ENCODE results near the gene PTPRT. TPM values are rescaled to one million over a fixed set of nuclear protein-coding genes. Genes with fewer than 3 reads are reported as not detected.

The PTPRT gene
- total RNA-seq, 6 experiments from 2014 or later = not detected

DNA sequence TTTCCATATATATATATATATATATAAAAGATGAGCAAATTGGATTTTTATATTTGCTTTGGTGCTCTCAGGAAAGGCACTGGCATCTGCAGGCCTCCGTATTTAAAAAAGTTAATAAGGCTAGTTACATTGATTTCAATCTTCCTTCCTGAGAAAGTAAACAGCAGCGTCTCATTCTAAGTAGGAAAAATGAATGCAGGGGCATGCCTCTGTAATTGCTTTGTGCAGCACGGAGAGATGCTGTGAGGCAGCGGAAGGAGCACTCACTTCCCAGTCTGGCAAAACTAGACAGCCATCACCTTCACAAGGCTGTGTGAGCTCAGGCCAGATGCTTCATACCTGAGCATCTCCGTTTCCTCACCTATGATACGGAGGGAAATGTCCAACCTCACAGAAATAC lies 303.7 kb downstream of the PTPRT start:
- TF ChIP-seq, protein P1, sequence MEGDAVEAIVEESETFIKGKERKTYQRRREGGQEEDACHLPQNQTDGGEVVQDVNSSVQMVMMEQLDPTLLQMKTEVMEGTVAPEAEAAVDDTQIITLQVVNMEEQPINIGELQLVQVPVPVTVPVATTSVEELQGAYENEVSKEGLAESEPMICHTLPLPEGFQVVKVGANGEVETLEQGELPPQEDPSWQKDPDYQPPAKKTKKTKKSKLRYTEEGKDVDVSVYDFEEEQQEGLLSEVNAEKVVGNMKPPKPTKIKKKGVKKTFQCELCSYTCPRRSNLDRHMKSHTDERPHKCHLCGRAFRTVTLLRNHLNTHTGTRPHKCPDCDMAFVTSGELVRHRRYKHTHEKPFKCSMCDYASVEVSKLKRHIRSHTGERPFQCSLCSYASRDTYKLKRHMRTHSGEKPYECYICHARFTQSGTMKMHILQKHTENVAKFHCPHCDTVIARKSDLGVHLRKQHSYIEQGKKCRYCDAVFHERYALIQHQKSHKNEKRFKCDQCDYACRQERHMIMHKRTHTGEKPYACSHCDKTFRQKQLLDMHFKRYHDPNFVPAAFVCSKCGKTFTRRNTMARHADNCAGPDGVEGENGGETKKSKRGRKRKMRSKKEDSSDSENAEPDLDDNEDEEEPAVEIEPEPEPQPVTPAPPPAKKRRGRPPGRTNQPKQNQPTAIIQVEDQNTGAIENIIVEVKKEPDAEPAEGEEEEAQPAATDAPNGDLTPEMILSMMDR (IDR thresholded peaks at IDR 0.05) = no peak
- Mint-ChIP-seq H3K36me3 (ENCODE audit: low read depth) (no peaks in the 10 kb centered on the region; the same call in 1 of the 2 replicates), H3K4me1 (ENCODE audit: low read depth) (no peaks in the 10 kb centered on the region), H3K9me3 (peaks cover 56% of the 10 kb centered on the region), H3K4me3 (no peak overlapping the region), H3K27ac (no peak overlapping the region), H3K27me3 (ENCODE audit: insufficient read depth) (no peaks in the 10 kb centered on the region; the same call in 1 of the 2 replicates)
- no peak for DNase-seq

DNA sequence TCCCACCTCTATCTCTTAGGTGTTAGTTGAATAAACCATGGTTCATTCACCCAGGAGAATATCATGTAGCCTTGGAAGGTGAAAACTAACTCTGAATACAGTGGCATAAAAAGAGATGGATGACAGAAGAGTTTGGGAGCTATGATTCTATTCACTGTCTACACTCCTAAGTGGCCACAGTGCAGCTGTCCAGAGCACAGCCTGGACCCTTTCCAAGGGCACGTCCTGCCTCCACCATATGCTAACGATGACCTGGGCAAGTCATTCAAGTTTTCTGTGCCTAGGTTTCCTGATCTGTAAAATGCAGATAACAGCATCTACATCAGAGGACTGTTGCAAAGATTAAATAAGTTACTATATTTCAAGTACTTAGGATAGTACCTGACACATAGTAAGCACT lies 314.1 kb downstream of the PTPRT start:
- Mint-ChIP-seq H3K27me3 (ENCODE audit: insufficient read depth) (no peaks in the 10 kb centered on the region), H3K4me3 (no peak overlapping the region), H3K9me3 (peaks cover 40% of the 10 kb centered on the region), H3K4me1 (ENCODE audit: low read depth) (no peaks in the 10 kb centered on the region), H3K27ac (no peak overlapping the region), H3K36me3 (ENCODE audit: low read depth) (no peaks in the 10 kb centered on the region; the same call in 1 of the 2 replicates)
- TF ChIP-seq, protein P1 (IDR thresholded peaks at IDR 0.05) = no peak
- DNase-seq = no peak

DNA sequence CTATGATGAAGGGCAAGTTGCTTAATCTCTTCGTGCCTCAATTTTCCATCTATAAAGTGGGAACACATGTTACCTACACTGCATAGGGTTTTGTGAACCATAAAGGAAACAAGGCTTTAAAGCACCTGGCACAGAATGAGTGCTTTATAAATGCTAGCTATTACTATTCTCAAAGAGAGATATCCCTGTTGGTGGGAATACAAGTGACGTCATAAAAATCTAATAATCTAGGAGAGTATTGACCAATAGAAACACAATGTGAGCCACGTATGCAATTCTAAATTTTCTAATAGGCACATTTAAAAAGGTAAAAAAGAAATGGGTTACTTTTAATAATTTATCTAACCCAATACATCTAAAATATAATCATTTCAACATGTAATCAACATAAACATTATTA lies 316.4 kb downstream of the PTPRT start:
- H3K9me3 Mint-ChIP-seq = peaks cover 40% of the 10 kb centered on the region
- no peaks in the 10 kb centered on the region for H3K27me3 Mint-ChIP-seq (ENCODE audit: insufficient read depth)
- TF ChIP-seq, protein P1 (IDR thresholded peaks at IDR 0.05) = no peak
- no peak overlapping the region for H3K4me3 Mint-ChIP-seq
- H3K27ac Mint-ChIP-seq = no peak overlapping the region
- no peak for DNase-seq
- no peaks in the 10 kb centered on the region; the same call in 1 of the 2 replicates for H3K36me3 Mint-ChIP-seq (ENCODE audit: low read depth)
- H3K4me1 Mint-ChIP-seq (ENCODE audit: low read depth) = no peaks in the 10 kb centered on the region

DNA sequence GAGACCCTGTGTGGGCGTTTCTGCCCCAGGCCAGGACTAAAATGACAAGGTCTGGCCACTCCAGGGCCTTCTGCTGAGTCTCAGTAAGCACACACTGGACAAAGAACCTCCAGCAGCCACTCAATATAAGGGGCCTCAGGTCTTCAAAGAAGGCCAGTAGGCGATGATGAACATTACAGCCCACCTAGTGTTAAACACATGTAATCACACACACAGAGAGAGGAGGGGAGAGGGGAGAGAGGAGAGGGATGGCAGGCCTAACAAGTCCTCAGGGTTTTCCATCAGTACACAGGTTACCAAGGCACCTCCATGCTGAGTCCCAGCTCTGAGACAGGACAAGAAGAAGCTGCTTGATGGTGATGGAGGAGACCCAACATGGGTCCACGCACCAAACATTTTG lies 325.6 kb downstream of the PTPRT start:
- Mint-ChIP-seq H3K36me3 (ENCODE audit: low read depth) (peaks cover 6% of the 10 kb centered on the region; the same call in 1 of the 2 replicates), H3K9me3 (peaks cover 28% of the 10 kb centered on the region), H3K4me3 (no peak overlapping the region), H3K27ac (no peak overlapping the region), H3K27me3 (ENCODE audit: insufficient read depth) (no peaks in the 10 kb centered on the region), H3K4me1 (ENCODE audit: low read depth) (no peaks in the 10 kb centered on the region)
- TF ChIP-seq, protein P1 (IDR thresholded peaks at IDR 0.05) = no peak
- DNase-seq = no peak

DNA sequence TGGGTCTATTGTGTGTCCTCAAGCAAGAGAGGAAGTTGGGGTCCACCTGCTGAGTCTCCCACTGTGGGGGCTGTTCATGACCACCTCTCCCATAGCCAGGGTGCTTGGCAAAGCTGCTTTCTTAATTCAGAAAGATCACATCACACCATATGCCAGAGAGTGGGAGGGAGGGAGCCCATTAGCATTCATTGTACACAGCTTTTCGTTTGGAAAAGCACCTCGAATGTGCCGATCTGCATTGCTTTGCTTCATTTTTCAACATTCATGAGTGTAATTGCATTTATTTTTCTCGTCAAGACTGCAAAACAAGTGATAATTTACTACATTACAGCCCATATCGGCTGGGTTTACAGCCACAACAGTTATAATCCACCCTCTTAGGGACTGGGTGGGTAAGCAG lies 327.3 kb downstream of the PTPRT start:
- H3K4me1 Mint-ChIP-seq (ENCODE audit: low read depth) = no peaks in the 10 kb centered on the region
- H3K27ac Mint-ChIP-seq = no peak overlapping the region
- TF ChIP-seq, protein P1 (IDR thresholded peaks at IDR 0.05) = no peak
- H3K36me3 Mint-ChIP-seq (ENCODE audit: low read depth) = peaks cover 6% of the 10 kb centered on the region; the same call in 1 of the 2 replicates
- H3K4me3 Mint-ChIP-seq = no peak overlapping the region
- no peaks in the 10 kb centered on the region for H3K27me3 Mint-ChIP-seq (ENCODE audit: insufficient read depth)
- H3K9me3 Mint-ChIP-seq = peaks cover 35% of the 10 kb centered on the region
- DNase-seq = no peak

DNA sequence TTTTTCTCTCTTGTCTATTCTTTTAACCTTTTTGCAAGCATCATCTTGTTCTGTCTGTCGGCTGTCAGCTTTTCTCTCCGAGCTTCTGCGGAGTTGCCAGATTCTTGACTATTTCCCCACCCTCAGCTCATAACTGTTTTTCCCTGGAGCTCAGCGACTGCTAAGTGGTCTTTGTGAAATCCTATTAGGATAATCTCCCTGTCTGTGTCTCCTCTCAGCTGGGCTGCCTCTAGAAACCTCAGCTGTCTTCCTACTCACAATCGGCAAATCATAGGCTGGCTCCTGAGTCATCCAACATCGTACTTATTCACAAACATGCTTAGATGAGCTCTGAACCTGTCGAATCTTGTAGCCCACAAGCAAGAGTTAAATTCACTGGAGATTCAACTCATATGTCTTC lies 332.3 kb downstream of the PTPRT start:
- Mint-ChIP-seq H3K4me3 (no peak overlapping the region), H3K4me1 (ENCODE audit: low read depth) (no peaks in the 10 kb centered on the region), H3K27ac (no peak overlapping the region), H3K27me3 (ENCODE audit: insufficient read depth) (no peaks in the 10 kb centered on the region), H3K36me3 (ENCODE audit: low read depth) (no peaks in the 10 kb centered on the region), H3K9me3 (peaks cover 58% of the 10 kb centered on the region)
- TF ChIP-seq, protein P1 (IDR thresholded peaks at IDR 0.05) = no peak
- no peak for DNase-seq
